Hematopoietic multipotent progenitor cell treated with erythropoietin and hydrocortisone succinate and interleukin-3 and kit ligand, for 4 days (in vitro differentiated cells): ENCODE results near the gene BCORL1.

ENCODE experiments used
- DNase-seq: peaks from one replicate; pipeline ENCODE4 v3.0.0-alpha.2; 2015

The BCORL1 gene, protein sequence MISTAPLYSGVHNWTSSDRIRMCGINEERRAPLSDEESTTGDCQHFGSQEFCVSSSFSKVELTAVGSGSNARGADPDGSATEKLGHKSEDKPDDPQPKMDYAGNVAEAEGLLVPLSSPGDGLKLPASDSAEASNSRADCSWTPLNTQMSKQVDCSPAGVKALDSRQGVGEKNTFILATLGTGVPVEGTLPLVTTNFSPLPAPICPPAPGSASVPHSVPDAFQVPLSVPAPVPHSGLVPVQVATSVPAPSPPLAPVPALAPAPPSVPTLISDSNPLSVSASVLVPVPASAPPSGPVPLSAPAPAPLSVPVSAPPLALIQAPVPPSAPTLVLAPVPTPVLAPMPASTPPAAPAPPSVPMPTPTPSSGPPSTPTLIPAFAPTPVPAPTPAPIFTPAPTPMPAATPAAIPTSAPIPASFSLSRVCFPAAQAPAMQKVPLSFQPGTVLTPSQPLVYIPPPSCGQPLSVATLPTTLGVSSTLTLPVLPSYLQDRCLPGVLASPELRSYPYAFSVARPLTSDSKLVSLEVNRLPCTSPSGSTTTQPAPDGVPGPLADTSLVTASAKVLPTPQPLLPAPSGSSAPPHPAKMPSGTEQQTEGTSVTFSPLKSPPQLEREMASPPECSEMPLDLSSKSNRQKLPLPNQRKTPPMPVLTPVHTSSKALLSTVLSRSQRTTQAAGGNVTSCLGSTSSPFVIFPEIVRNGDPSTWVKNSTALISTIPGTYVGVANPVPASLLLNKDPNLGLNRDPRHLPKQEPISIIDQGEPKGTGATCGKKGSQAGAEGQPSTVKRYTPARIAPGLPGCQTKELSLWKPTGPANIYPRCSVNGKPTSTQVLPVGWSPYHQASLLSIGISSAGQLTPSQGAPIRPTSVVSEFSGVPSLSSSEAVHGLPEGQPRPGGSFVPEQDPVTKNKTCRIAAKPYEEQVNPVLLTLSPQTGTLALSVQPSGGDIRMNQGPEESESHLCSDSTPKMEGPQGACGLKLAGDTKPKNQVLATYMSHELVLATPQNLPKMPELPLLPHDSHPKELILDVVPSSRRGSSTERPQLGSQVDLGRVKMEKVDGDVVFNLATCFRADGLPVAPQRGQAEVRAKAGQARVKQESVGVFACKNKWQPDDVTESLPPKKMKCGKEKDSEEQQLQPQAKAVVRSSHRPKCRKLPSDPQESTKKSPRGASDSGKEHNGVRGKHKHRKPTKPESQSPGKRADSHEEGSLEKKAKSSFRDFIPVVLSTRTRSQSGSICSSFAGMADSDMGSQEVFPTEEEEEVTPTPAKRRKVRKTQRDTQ (N-terminal part only)

GRCh38 chrX:129982300-129983251, at the start of gene BCORL1:
Gene BCORL1, plus strand, starts transcription at chrX:129982635. Its CDS starts 22,597 bp downstream, at chrX:130005232.
- peak; percentile 96 for DNase-seq

DNA sequence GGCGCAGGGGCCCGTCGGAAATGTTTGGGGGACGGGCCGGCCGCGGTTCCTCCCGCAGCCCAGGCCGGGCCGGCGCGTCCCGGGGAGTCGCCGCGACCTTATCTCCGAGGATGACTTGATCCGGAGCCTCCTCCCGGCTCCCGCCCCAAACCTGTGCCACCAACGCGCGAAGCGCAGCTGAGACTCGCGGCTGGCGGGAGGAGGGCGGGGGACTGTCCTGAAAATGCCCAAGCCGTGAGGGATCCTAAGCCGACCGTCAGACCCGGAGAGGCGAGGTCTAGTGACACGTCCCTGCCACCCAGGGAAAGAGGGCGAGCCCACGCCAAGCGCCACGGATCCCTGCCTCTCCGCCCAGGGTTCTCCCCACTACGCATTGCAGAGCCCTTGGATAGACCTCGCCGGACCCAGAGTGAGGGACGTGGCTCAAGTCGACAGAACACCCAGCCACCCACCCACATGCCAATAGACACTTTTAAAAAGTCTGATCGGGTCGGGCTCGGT, 49.6 kb upstream of the BCORL1 start:
- DNase-seq, result peak; percentile 61

DNA sequence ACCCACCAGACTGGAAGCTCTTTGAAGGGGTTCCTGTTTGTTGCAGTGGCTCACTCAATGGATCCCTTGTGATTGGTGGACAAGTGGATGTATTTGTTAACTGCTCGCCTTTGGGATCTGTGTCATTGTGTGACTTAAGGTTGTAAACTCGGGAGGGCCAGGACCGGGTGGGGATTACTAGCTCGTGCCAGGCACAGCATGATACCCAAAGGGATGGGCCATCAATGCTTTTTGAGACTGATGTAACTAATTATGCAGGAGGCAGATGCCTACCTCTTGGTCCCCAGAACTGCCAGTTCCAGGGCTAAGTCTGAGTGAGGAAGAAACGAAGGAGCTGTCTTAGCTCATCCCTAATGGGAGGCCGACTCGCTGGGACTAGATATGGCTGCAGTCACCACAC, 48.7 kb upstream of the BCORL1 start:
- DNase-seq, result no peak

- DNase-seq, result no peak
Observed at GRCh38 chrX:129934461-129934860, 48.0 kb upstream of the BCORL1 start.

GRCh38 chrX:129934952-129935351, 47.5 kb upstream of the BCORL1 start:
- DNase-seq, result no peak

DNA sequence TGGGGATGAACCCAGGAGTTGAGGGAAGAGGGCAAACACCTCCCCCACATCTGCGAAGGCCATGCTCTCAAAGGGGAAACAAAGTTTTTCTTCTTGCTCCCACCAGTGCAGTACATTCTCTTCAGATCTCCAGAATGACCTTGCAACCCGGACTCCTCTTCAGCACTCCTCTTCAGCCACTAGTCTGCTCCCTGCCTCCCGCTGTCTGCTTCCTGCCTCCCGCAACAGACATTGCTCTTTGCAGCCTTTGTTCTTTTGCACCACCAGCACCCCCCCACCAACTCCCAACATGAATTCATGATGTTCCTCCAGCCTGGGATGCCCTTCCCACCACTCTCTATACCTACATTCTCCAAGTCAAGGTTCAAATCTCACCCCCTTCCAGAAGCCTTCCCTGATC, 44.4 kb upstream of the BCORL1 start:
- DNase-seq, result no peak

DNA sequence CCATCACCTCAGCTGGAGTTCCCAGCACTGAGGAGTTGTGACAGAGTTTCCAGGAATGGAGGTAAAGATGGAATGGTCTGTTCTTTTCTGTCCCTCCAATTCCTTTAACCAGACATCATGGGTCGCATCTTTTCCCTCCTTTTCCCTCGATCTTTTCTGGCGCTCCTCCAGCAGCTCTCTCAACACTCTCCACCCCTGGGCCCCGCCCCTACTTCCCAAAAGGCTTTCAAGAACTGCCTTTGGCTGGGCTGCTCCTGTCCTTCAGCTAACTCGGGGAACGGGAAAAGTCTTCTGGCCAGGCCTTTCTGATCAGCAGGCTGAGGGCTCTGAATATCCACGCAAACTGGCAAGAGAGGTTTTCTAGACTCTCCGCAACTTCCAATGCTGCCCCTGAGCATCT, 42.4 kb upstream of the BCORL1 start:
- no peak for DNase-seq

GRCh38 chrX:129940721-129941120, 41.7 kb upstream of the BCORL1 start:
- no peak for DNase-seq

- no peak for DNase-seq
Observed at GRCh38 chrX:129945131-129945530, 37.3 kb upstream of the BCORL1 start.

DNA sequence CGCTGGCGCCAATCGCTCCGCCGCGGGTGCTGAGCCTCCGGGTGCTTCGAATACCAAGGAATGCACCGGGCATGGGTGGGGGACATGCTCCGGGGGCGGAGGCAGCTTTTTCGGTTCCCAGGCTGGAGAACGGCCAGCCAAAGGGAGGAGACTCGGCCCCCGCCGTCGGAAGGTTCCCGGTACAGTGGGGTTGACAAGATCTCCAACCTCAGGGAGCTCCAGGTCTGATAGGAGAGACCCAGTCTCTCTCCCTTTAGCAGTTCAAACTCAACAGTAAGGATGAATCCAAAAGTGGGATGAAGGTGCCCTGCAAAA, 29.1 kb upstream of the BCORL1 start:
- DNase-seq, result no peak

DNA sequence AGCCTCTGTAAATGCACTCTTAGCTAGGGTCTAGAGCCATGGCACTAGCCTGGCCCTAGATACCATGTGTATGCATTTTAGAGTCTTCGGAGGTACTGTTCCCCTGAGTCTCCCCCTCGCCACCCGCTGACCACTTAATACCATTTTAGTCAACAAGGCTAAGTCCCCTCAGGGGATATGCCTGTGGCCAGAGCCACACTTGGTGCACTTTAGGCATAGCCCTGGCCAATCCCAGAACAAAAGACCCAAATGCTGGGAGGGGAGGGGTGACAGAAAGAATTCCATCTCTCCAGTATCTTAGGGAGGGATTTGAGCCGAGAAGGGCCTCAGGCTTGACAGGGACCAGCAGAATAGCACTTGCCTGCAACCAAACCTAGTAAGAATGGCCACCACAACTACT, 28.6 kb upstream of the BCORL1 start:
- no peak for DNase-seq

DNA sequence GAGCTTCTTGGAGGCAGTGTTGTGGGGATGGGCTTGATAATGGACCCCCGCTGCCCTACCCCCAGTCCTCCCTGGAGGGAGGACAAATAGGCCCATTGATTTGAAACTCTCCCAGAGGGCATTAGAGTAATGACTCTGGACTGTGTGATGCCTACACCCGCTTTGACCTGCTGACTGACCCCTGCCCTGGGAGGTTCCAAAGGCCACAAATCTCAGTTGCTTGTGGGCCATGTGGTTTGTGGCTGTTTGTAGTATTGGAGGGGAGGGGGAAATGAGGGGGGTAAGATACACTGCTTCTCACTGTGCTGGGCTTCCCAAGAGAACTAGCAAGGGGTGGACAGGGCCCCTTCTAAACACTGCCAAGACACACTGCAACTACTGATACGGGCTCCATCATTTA, 27.6 kb upstream of the BCORL1 start:
- no peak for DNase-seq

DNA sequence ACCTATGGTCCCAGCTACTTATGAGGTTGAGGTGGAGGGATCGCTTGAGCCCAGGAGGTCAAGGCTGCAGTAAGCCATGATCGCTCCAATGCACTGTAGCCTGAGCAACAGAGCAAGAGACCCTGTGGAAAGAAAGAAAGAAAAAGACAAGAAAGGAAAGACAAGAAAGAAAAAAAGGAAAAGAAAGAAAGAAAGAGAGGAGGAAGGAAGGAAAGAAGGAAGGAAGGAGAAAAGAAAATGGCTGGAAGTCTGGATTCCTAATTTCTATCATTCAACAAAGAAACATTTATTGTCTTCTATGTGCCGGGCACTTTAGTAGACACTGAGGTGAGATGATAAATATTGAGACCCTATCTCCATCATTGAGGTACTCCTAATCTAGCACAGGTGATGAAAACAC, 26.8 kb upstream of the BCORL1 start:
- DNase-seq, result no peak

GRCh38 chrX:129956145-129956544, 26.3 kb upstream of the BCORL1 start:
- no peak for DNase-seq

- DNase-seq, result no peak
Observed at GRCh38 chrX:129956765-129957164, 25.7 kb upstream of the BCORL1 start.

- peak; percentile 93 for DNase-seq
Observed at GRCh38 chrX:129957241-129958082, 25.0 kb upstream of the BCORL1 start.

GRCh38 chrX:129958083-129958465, 24.4 kb upstream of the BCORL1 start:
- DNase-seq, result no peak

DNA sequence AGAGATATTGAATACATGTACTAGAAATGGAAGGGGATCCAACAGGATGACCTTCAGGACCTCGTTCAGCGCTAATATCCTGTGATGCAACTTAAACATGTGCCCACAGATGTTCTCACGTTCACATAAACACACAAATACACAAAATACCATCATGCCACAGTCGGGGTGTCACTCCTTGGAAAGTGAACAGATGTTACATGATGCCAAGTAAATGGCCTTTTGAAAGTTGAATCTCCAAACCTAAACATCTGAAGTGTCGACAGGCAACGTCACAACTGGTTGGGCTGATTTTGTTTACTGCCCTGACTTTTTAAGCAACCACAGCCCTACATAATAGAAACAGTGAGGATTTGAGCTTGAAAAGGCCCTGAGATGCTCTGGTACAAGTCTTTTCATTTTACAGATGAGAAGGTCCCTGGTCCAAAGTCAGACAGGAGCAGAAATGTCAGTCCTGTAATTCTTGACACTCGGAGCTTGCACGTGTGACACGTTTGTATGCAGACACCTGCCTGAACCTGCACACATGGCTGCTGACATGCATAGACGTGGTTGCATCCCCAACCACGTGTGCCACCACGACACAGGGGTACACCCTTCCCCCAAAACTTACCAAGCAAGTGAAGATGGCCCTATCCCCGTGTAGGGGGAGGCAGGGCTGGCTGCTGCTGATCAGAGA, 23.5 kb upstream of the BCORL1 start:
- no peak for DNase-seq

DNA sequence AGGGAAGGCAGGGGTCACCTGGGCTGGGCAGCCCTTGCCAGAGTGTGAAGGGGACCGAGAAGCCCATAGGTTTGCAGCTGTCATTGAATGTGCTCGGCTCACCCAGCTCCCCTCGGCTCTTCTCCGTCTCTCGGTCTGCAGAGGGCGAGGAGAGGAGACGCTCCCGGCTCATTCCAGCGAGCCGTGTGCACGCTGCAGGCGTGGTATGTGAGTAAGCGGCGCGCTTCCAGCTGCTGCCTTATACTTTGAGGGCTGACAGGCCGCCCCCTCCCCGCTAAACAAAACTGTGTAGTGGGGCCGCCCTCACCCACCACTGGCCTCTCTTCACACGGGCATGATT, 23.0 kb upstream of the BCORL1 start:
- no peak for DNase-seq
